NCI-H1417 treated with DMSO at 0.1 percent for 48 hours (cell line): Measurements from ENCODE around the gene CEP112.
"Not testable (repeated sequence)": the region's sequence is repeated elsewhere in the genome, so short reads cannot be mapped to it uniquely, and the experiment has no call there.

ENCODE experiments used
- DNase-seq: peaks from one replicate; lab custom pipeline; 2025; lab: John Stamatoyannopoulos, UW

Gene CEP112

GRCh38 chr17:65684631-65685030 lies 507.3 kb downstream of the CEP112 start:
- DNase-seq, result no peak

GRCh38 chr17:65683428-65683827 lies 508.5 kb downstream of the CEP112 start:
- DNase-seq, result no peak

- not testable (repeated sequence) for DNase-seq
Measured at GRCh38 chr17:65681763-65682162, 510.2 kb downstream of the CEP112 start.

GRCh38 chr17:65679165-65679845 lies 512.6 kb downstream of the CEP112 start:
- DNase-seq, result no peak

GRCh38 chr17:65678546-65678945 lies 513.4 kb downstream of the CEP112 start:
- DNase-seq, result no peak

- DNase-seq, result no peak
Measured at GRCh38 chr17:65677932-65678331, 514.0 kb downstream of the CEP112 start.

- DNase-seq, result no peak
Measured at GRCh38 chr17:65674246-65675045, 517.5 kb downstream of the CEP112 start.

GRCh38 chr17:65670667-65671371 lies 521.1 kb downstream of the CEP112 start:
- DNase-seq, result peak; percentile 40

- no peak for DNase-seq
Measured at GRCh38 chr17:65668211-65668610, 523.7 kb downstream of the CEP112 start.

GRCh38 chr17:65667656-65668055 lies 524.3 kb downstream of the CEP112 start:
- no peak for DNase-seq

- DNase-seq, result no peak
Measured at GRCh38 chr17:65666876-65667321, 525.0 kb downstream of the CEP112 start.

- no peak for DNase-seq
Measured at GRCh38 chr17:65665966-65666365, 526.0 kb downstream of the CEP112 start.

- DNase-seq, result no peak
Measured at GRCh38 chr17:65664696-65665095, 527.2 kb downstream of the CEP112 start.

GRCh38 chr17:65664266-65664665 lies 527.7 kb downstream of the CEP112 start:
- no peak for DNase-seq

GRCh38 chr17:65662196-65662595 lies 529.7 kb downstream of the CEP112 start:
- no peak for DNase-seq

- no peak for DNase-seq
Measured at GRCh38 chr17:65660947-65661346, 531.0 kb downstream of the CEP112 start.

GRCh38 chr17:65660078-65660477 lies 531.9 kb downstream of the CEP112 start:
- DNase-seq, result no peak

- DNase-seq, result no peak
Measured at GRCh38 chr17:65659512-65659911, 532.4 kb downstream of the CEP112 start.

- DNase-seq, result no peak
Measured at GRCh38 chr17:65657251-65657828, 534.6 kb downstream of the CEP112 start.

GRCh38 chr17:65656390-65657250 lies 535.3 kb downstream of the CEP112 start:
- DNase-seq, result no peak

- no peak for DNase-seq
Measured at GRCh38 chr17:65655706-65656105, 536.2 kb downstream of the CEP112 start.
